Activated CD4-positive, alpha-beta T cell treated with anti-CD3 and anti-CD28 coated beads for 36 hours (primary cell): ENCODE results near the gene MRPL53. TPM values are rescaled to one million over a fixed set of nuclear protein-coding genes. Genes with fewer than 3 reads are reported as not detected.
A peak's percentile ranks its signal among the peaks of the same experiment; 100 is the strongest.

Experiments
- ATAC-seq: fragments of 200-7000 bp; cut with Tn5 transposase; one replicate; pipeline ENCODE4 v1.10.0; 2021; ENCODE audit warnings: mild to moderate bottlenecking, moderate library complexity
- CTCF ChIA-PET: fragments of 350-600 bp; sonication (Branson Sonifier 250); formaldehyde crosslinking; loops from one replicate; lab custom pipeline; 2021; ENCODE audit warnings: antibody characterized with exemption; lab: Charles Lee
- POLR2A ChIA-PET: fragments of 350-600 bp; sonication (Branson Sonifier 250); formaldehyde crosslinking; loops from one replicate; lab custom pipeline; 2021; ENCODE audit warnings: antibody characterized with exemption, inconsistent platforms; lab: Charles Lee
- DNase-seq: peaks from one replicate; pipeline ENCODE4 v3.0.0-alpha.2; 2020
- H3K27ac Mint-ChIP-seq: one replicate; pipeline ENCODE4 v1.8.0; 2021; ENCODE audit warnings: mixed read lengths
- H3K27me3 Mint-ChIP-seq: one replicate; pipeline ENCODE4 v1.8.0; 2021; ENCODE audit warnings: mixed read lengths
- H3K36me3 Mint-ChIP-seq: one replicate; pipeline ENCODE4 v1.8.0; 2021; ENCODE audit warnings: low read depth, mixed read lengths
- H3K4me1 Mint-ChIP-seq: one replicate; pipeline ENCODE4 v1.8.0; 2021; ENCODE audit warnings: mixed read lengths
- H3K4me3 Mint-ChIP-seq: one replicate; pipeline ENCODE4 v1.8.0; 2021; ENCODE audit warnings: mild to moderate bottlenecking, moderate library complexity, mixed read lengths
- H3K9me3 Mint-ChIP-seq: one replicate; pipeline ENCODE4 v1.8.0; 2021; ENCODE audit warnings: low read depth, mixed read lengths
- intact Hi-C, 2 experiments: fragments of 100-400 bp; cut with DNase I in 1 of 2; cut with micrococcal nuclease in 1 of 2; formaldehyde crosslinking; loops; one replicate each; pipeline versions ENCODE4 v1.14.2 to v1.15.1; 2022 to 2024; cut with DNase I, micrococcal nuclease
- total RNA-seq, 2 experiments: library from RNA; stranded (reverse); gene quantifications; one replicate each; pipeline ENCODE4 v1.2.3, GENCODE V29; 2021

The MRPL53 gene
- total RNA-seq, 2 experiments from 2014 or later: 87.4 to 88.5 TPM

DNA sequence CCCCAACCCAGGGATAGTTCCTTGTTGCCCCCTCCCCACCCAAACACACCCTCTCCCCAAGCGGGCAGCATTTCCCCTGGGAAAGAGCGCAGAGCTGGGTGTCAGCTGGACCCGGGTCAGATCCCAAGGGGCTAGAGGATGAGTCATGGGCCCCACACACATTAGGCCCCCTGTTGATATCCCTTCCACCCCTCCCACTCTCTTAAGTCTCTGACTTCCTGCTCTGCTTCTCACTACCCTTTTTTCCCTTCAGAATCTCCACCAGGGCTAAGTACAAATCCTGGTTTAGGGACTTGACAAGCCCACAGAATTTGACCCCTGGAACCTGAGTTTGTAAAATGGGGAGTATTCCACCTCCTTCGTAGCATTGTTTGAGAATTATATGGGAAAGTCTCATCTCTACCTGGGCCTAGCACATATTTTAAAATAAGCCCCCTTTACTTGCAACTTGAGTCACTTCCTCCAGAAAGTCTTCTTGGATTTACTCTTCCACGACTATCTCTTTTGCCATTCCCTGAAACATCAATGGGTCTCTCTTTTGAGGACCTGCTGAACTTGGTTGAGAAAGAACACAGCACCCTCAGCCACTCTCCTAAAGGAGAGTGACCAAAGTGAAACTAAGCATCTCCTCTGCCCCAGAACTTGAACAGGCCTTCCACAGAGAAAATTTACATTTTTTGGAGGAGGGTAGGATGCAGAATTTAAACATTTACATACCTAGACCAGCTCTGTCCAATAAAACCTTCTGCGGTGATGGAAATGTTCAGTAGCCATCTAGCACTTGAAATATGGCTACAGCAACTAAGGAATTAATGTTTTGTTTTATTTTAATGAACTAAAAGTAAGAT lies 35.4 kb downstream of the MRPL53 start:
- ChIA-PET POLR2A (no interaction called here), CTCF (interaction anchor here (0.6 kb wide), 1 partner anchor 37 kb away, joined by 3 read pairs; no protein-coding TSS in a partner anchor)
- intact Hi-C loops: no loop called here
- H3K36me3 Mint-ChIP-seq: no peaks in the 10 kb centered on the region
- DNase-seq (no peak), ATAC-seq (no peak)
- no peaks in the 10 kb centered on the region for H3K9me3 Mint-ChIP-seq
- peaks cover 8% of the 10 kb centered on the region for H3K4me1 Mint-ChIP-seq
- H3K4me3 Mint-ChIP-seq: no peak overlapping the region
- H3K27me3 Mint-ChIP-seq: peaks cover 16% of the 10 kb centered on the region
- H3K27ac Mint-ChIP-seq: no peak overlapping the region

GRCh38 chr2:74436111-74436805 lies 36.2 kb downstream of the MRPL53 start:
- ATAC-seq: no peak
- no peak overlapping the region for H3K4me3 Mint-ChIP-seq
- intact Hi-C loops: no loop called here
- peaks cover 16% of the 10 kb centered on the region for H3K27me3 Mint-ChIP-seq
- ChIA-PET CTCF (no interaction called here), POLR2A (no interaction called here)
- H3K27ac Mint-ChIP-seq: no peak overlapping the region
- no peaks in the 10 kb centered on the region for H3K9me3 Mint-ChIP-seq
- no peak for DNase-seq
- H3K36me3 Mint-ChIP-seq: no peaks in the 10 kb centered on the region
- peaks cover 8% of the 10 kb centered on the region for H3K4me1 Mint-ChIP-seq

GRCh38 chr2:74430502-74430901 lies 42.0 kb downstream of the MRPL53 start:
- POLR2A ChIA-PET: no interaction called here
- Mint-ChIP-seq H3K9me3 (no peaks in the 10 kb centered on the region), H3K27ac (no peak overlapping the region), H3K4me1 (no peaks in the 10 kb centered on the region), H3K36me3 (peaks cover 4% of the 10 kb centered on the region), H3K4me3 (no peak overlapping the region), H3K27me3 (no peaks in the 10 kb centered on the region)
- CTCF ChIA-PET: interaction anchor here (0.6 to 1.4 kb wide), 2 partner anchors 10 to 295 kb away, joined by 3 to 6 read pairs; no protein-coding TSS in a partner anchor
- ATAC-seq (no peak), DNase-seq (no peak)
- intact Hi-C loops: no loop called here

- Mint-ChIP-seq H3K27me3 (no peaks in the 10 kb centered on the region), H3K4me1 (no peaks in the 10 kb centered on the region), H3K4me3 (no peak overlapping the region), H3K9me3 (no peaks in the 10 kb centered on the region), H3K36me3 (peaks cover 7% of the 10 kb centered on the region), H3K27ac (no peak overlapping the region)
- ChIA-PET CTCF (interaction anchor here (1.1 kb wide), 1 partner anchor 25 kb away, joined by 3 read pairs; the partner anchor contains the start of gene INO80B), POLR2A (no interaction called here)
- DNase-seq (no peak), ATAC-seq (peak; percentile 12)
- intact Hi-C loops: no loop called here
Measured at GRCh38 chr2:74429487-74430451, 42.7 kb downstream of the MRPL53 start.

GRCh38 chr2:74428675-74429074 lies 43.8 kb downstream of the MRPL53 start:
- no peak for DNase-seq
- POLR2A ChIA-PET: no interaction called here
- no peaks in the 10 kb centered on the region for H3K4me1 Mint-ChIP-seq
- CTCF ChIA-PET: interaction anchor here (1.1 kb wide), 1 partner anchor 26 kb away, joined by 3 read pairs; the partner anchor contains the start of gene INO80B
- no peaks in the 10 kb centered on the region for H3K27me3 Mint-ChIP-seq
- no peak for ATAC-seq
- H3K36me3 Mint-ChIP-seq: peaks cover 13% of the 10 kb centered on the region
- H3K9me3 Mint-ChIP-seq: no peaks in the 10 kb centered on the region
- H3K4me3 Mint-ChIP-seq: no peak overlapping the region
- intact Hi-C loops: no loop called here
- H3K27ac Mint-ChIP-seq: no peak overlapping the region

GRCh38 chr2:74427551-74427950 lies 44.9 kb downstream of the MRPL53 start:
- DNase-seq (no peak), ATAC-seq (no peak)
- H3K27ac Mint-ChIP-seq: no peak overlapping the region
- peaks cover 11% of the 10 kb centered on the region for H3K4me1 Mint-ChIP-seq
- ChIA-PET POLR2A (no interaction called here), CTCF (interaction anchor here (1.2 kb wide), 1 partner anchor 11 kb away, joined by 5 read pairs; no protein-coding TSS in a partner anchor)
- no peak overlapping the region for H3K4me3 Mint-ChIP-seq
- peaks cover 23% of the 10 kb centered on the region for H3K36me3 Mint-ChIP-seq
- H3K27me3 Mint-ChIP-seq: no peaks in the 10 kb centered on the region
- intact Hi-C loops: no loop called here
- no peaks in the 10 kb centered on the region for H3K9me3 Mint-ChIP-seq

- Mint-ChIP-seq H3K9me3 (no peaks in the 10 kb centered on the region), H3K36me3 (peaks cover 23% of the 10 kb centered on the region)
- ATAC-seq: no peak
Measured at GRCh38 chr2:74426181-74426758, 46.2 kb downstream of the MRPL53 start.

GRCh38 chr2:74425523-74425922 lies 47.0 kb downstream of the MRPL53 start:
- ChIA-PET POLR2A (no interaction called here), CTCF (no interaction called here)
- H3K36me3 Mint-ChIP-seq: peaks cover 23% of the 10 kb centered on the region
- H3K27ac Mint-ChIP-seq: no peak overlapping the region
- H3K27me3 Mint-ChIP-seq: no peaks in the 10 kb centered on the region
- no peaks in the 10 kb centered on the region for H3K9me3 Mint-ChIP-seq
- no peak for DNase-seq
- peaks cover 21% of the 10 kb centered on the region for H3K4me1 Mint-ChIP-seq
- ATAC-seq: no peak
- no peak overlapping the region for H3K4me3 Mint-ChIP-seq
- intact Hi-C loops: no loop called here

More at GRCh38 chr2:74426181-74426758, 46.2 kb downstream of the MRPL53 start:
- no peak for DNase-seq
- Mint-ChIP-seq H3K27me3 (no peaks in the 10 kb centered on the region), H3K27ac (no peak overlapping the region), H3K4me3 (no peak overlapping the region), H3K4me1 (peaks cover 16% of the 10 kb centered on the region)
- CTCF ChIA-PET: no interaction called here
- intact Hi-C loops: no loop called here
- POLR2A ChIA-PET: no interaction called here

- CTCF ChIA-PET: interaction anchor here (1.0 to 1.2 kb wide), 2 partner anchors 10 to 15 kb away, joined by 3 to 4 read pairs; no protein-coding TSS in a partner anchor
- H3K4me1 Mint-ChIP-seq: peaks cover 26% of the 10 kb centered on the region
- no peak overlapping the region for H3K27ac Mint-ChIP-seq
- ATAC-seq: no peak
- intact Hi-C loops: no loop called here
- H3K27me3 Mint-ChIP-seq: no peaks in the 10 kb centered on the region
- no peak for DNase-seq
- POLR2A ChIA-PET: no interaction called here
- H3K4me3 Mint-ChIP-seq: no peak overlapping the region
- peaks cover 23% of the 10 kb centered on the region for H3K36me3 Mint-ChIP-seq
- H3K9me3 Mint-ChIP-seq: no peaks in the 10 kb centered on the region
Measured at GRCh38 chr2:74424995-74425406, 47.5 kb downstream of the MRPL53 start.

DNA sequence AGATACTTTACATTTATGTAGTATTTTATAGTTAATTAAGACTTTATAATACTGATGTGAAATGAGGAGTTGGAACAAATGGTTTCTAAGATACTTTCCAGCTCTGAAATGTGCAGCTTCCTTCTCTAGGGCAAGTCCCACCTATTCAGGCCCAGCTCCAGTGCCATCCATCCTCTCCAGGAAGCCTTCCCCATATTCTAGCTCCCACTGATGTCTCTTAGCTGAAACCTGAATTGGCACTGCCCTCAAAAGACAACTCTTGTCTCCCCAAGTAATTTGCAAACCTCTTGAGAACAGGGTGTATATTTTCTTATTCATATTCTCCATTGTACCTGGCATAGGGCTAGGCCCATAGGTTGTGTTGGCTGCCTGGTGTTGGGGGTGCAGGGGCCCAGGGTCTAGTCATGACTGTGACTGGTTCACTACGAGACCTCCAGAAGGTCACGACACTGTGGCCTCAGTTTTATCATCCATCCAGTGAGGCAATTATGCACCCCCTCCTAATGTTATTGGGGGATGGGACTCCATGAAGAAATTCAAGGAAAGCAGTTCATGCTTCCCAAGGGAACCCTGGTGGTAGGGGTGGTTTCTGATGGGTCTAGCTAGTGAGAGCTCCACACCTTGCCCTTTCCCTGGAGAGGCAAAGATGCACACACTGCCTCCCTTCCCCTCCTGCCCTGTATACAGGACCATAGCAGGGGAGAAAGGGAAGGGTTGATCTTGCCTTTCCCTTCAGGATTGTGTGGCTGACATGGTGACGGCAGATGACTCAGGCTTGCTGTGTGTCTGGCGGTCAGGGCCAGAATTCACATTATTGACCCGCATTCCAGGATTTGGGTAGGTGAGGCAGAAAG lies 48.1 kb downstream of the MRPL53 start:
- no peak overlapping the region for H3K27ac Mint-ChIP-seq
- ATAC-seq (no peak), DNase-seq (no peak)
- intact Hi-C loops: no loop called here
- peaks cover 28% of the 10 kb centered on the region for H3K4me1 Mint-ChIP-seq
- CTCF ChIA-PET: interaction anchor here (0.5 to 1.2 kb wide), 3 partner anchors 9 to 35 kb away, joined by 3 to 4 read pairs (median 3); no protein-coding TSS in a partner anchor
- POLR2A ChIA-PET: no interaction called here
- peaks cover 23% of the 10 kb centered on the region for H3K36me3 Mint-ChIP-seq
- no peaks in the 10 kb centered on the region for H3K27me3 Mint-ChIP-seq
- H3K9me3 Mint-ChIP-seq: no peaks in the 10 kb centered on the region
- H3K4me3 Mint-ChIP-seq: no peak overlapping the region
